HEK293 (cell line): ENCODE data around the gene PAPLN.

Experiments used
- CTCF ChIA-PET: fragments of 350-600 bp; formaldehyde crosslinking; extraction: SDS; loops from one replicate; lab custom pipeline; 2021; ENCODE audit warnings: antibody characterized with exemption; lab: Yijun Ruan, JAX
- POLR2A ChIA-PET: fragments of 300-600 bp; formaldehyde crosslinking; extraction: SDS; loops from one replicate; lab custom pipeline; 2020; ENCODE audit warnings: antibody characterized with exemption, inconsistent platforms; lab: Yijun Ruan, JAX
- H3K27ac ChIP-seq: fragments of 200-500 bp; sonication (Bioruptor generic); 2 replicates; pipeline ENCODE4 v1.5.1; 2014; ENCODE audit warnings: low read depth, low read length, control low read depth, inconsistent platforms; ENCODE audit errors: extremely low read depth
- H3K36me3 ChIP-seq, 2 experiments: fragments of 200-500 bp in 1 of 2; sonication (Bioruptor generic) in 1 of 2; 1 replicate in 1 of 2; 2 replicates in 1 of 2; pipeline ENCODE4 v1.5.1; 2014 to 2017; ENCODE audit warnings: inconsistent platforms in 2 of 2, low read length in 2 of 2; ENCODE audit not compliant: control insufficient read depth in 2 of 2, insufficient read depth in 1 of 2
- H3K4me1 ChIP-seq: fragments of 200-500 bp; sonication (Bioruptor generic); 2 replicates; pipeline ENCODE4 v1.5.1; 2014; ENCODE audit warnings: mild to moderate bottlenecking, low read length, inconsistent platforms; ENCODE audit not compliant: control insufficient read depth, insufficient read depth
- H3K4me3 ChIP-seq: 2 replicates; pipeline ENCODE4 v1.5.1; 2011; ENCODE audit warnings: low read depth, mild to moderate bottlenecking, control low read depth, low read length, moderate library complexity
- H3K9me3 ChIP-seq: fragments of 200-500 bp; sonication (Bioruptor generic); 2 replicates; pipeline ENCODE4 v1.5.1; 2014; ENCODE audit warnings: low read depth, low read length, inconsistent platforms; ENCODE audit not compliant: control insufficient read depth, insufficient read depth
- MZF1 ChIP-seq: fragments of 450-650 bp; formaldehyde crosslinking; IDR thresholded peaks from 2 replicates; pipeline ENCODE4 v1.5.1; 2017; ENCODE audit warnings: missing biosample characterization, missing genetic modification characterization, borderline replicate concordance
- OSR2 ChIP-seq: fragments of 450-650 bp; formaldehyde crosslinking; IDR thresholded peaks from 2 replicates; pipeline ENCODE4 v1.5.1; 2016; ENCODE audit warnings: missing biosample characterization, missing genetic modification characterization
- ZBTB7A ChIP-seq: fragments of 450-650 bp; formaldehyde crosslinking; IDR thresholded peaks from 2 replicates; pipeline ENCODE4 v1.5.1; 2016; ENCODE audit warnings: low read depth, missing biosample characterization, missing genetic modification characterization
- ZFHX2 ChIP-seq: fragments of 450-650 bp; formaldehyde crosslinking; conservative IDR thresholded peaks from 2 replicates; pipeline ENCODE4 v1.5.1; 2016; ENCODE audit warnings: missing biosample characterization, missing genetic modification characterization
- ZFP37 ChIP-seq: fragments of 450-650 bp; formaldehyde crosslinking; IDR thresholded peaks from 2 replicates; pipeline ENCODE4 v1.5.1; 2016; ENCODE audit warnings: missing biosample characterization, missing genetic modification characterization
- ZNF175 ChIP-seq: fragments of 450-650 bp; formaldehyde crosslinking; IDR thresholded peaks from 2 replicates; pipeline ENCODE4 v1.5.1; 2016; ENCODE audit warnings: missing biosample characterization, missing genetic modification characterization
- ZNF324 ChIP-seq: fragments of 450-650 bp; formaldehyde crosslinking; IDR thresholded peaks from 2 replicates; pipeline ENCODE4 v1.5.1; 2016; ENCODE audit warnings: missing biosample characterization, missing genetic modification characterization
- ZNF510 ChIP-seq: fragments of 450-650 bp; formaldehyde crosslinking; IDR thresholded peaks from 2 replicates; pipeline ENCODE4 v1.5.1; 2018; ENCODE audit warnings: mild to moderate bottlenecking, missing genetic modification characterization, missing biosample characterization; ENCODE audit not compliant: insufficient replicate concordance
- ZNF521 ChIP-seq: fragments of 450-650 bp; formaldehyde crosslinking; IDR thresholded peaks from 2 replicates; pipeline ENCODE4 v1.5.1; 2017; ENCODE audit warnings: missing biosample characterization, mild to moderate bottlenecking, missing genetic modification characterization
- ZNF530 ChIP-seq: fragments of 450-650 bp; formaldehyde crosslinking; IDR thresholded peaks from 2 replicates; pipeline ENCODE4 v1.5.1; 2016; ENCODE audit warnings: low read depth, missing biosample characterization, missing genetic modification characterization
- ZNF560 ChIP-seq: fragments of 450-650 bp; formaldehyde crosslinking; IDR thresholded peaks from 2 replicates; pipeline ENCODE4 v1.5.1; 2017; ENCODE audit warnings: missing biosample characterization, missing genetic modification characterization, borderline replicate concordance
- ZNF585B ChIP-seq: fragments of 450-650 bp; formaldehyde crosslinking; IDR thresholded peaks from 2 replicates; pipeline ENCODE4 v1.5.1; 2016; ENCODE audit warnings: missing biosample characterization, missing genetic modification characterization
- ZNF621 ChIP-seq: fragments of 450-650 bp; formaldehyde crosslinking; IDR thresholded peaks from 2 replicates; pipeline ENCODE4 v1.5.1; 2017; ENCODE audit warnings: missing biosample characterization, missing genetic modification characterization
- ZNF677 ChIP-seq: fragments of 450-650 bp; IDR thresholded peaks from 2 replicates; pipeline ENCODE4 v1.5.0; 2018; ENCODE audit warnings: missing biosample characterization, mild to moderate bottlenecking, missing genetic modification characterization, moderate library complexity
- ZNF768 ChIP-seq: fragments of 450-650 bp; formaldehyde crosslinking; IDR thresholded peaks from 2 replicates; pipeline ENCODE4 v1.5.1; 2018; ENCODE audit warnings: missing biosample characterization, mild to moderate bottlenecking, missing genetic modification characterization
- ZNF777 ChIP-seq: fragments of 450-650 bp; formaldehyde crosslinking; IDR thresholded peaks from 2 replicates; pipeline ENCODE4 v1.5.1; 2017; ENCODE audit warnings: missing biosample characterization, missing genetic modification characterization, borderline replicate concordance
- TF ChIP-seq, protein P1 (sequence below): fragments of 450-650 bp; formaldehyde crosslinking; IDR thresholded peaks from 2 replicates; pipeline ENCODE4 v1.5.1; 2016; ENCODE audit warnings: missing biosample characterization, missing genetic modification characterization
- TF ChIP-seq, protein P2 (sequence below): fragments of 450-650 bp; IDR thresholded peaks from 2 replicates; pipeline ENCODE4 v1.5.1; 2018; ENCODE audit warnings: missing biosample characterization, missing genetic modification characterization
- TF ChIP-seq, protein P3 (sequence below): fragments of 450-650 bp; formaldehyde crosslinking; IDR thresholded peaks from 2 replicates; pipeline ENCODE4 v1.5.1; 2016; ENCODE audit warnings: missing biosample characterization, missing genetic modification characterization
- TF ChIP-seq, protein P4 (sequence below): IDR thresholded peaks from 2 replicates; pipeline ENCODE4 v1.6.1; 2011; ENCODE audit warnings: mild to moderate bottlenecking, low read depth, low read length, borderline replicate concordance
- TF ChIP-seq, protein P5 (sequence below): fragments of 450-650 bp; formaldehyde crosslinking; IDR thresholded peaks from 2 replicates; pipeline ENCODE4 v1.5.1; 2016; ENCODE audit warnings: missing biosample characterization, missing genetic modification characterization

Gene PAPLN

DNA sequence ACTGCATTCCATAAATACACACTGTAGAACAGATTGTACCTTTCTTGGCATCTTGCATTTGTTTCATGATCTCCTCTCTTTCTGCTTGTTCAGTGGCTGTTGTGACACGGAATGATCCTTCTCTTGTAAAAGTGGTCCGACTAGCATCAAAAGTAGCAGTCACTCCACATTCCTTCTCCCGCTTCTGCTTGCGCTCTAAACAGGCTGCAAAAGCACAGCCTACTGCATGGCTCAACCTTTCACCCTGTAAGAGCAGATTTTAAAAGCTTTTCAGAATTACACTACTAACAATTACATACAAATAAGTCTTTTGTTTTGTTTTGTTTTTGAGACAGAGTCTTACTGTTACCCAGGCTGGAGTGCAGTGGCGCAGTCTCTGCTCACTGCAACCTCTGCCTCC, 49.8 kb downstream of the PAPLN start (continued):
- TF ChIP-seq ZNF677 (tag by site-specific recombination) (no peak), ZNF560 (tag by site-specific recombination) (no peak), ZFP37 (tag by site-specific recombination) (no peak), ZNF585B (tag by site-specific recombination) (no peak), ZNF324 (tag by site-specific recombination) (no peak)
- TF ChIP-seq, protein P1, sequence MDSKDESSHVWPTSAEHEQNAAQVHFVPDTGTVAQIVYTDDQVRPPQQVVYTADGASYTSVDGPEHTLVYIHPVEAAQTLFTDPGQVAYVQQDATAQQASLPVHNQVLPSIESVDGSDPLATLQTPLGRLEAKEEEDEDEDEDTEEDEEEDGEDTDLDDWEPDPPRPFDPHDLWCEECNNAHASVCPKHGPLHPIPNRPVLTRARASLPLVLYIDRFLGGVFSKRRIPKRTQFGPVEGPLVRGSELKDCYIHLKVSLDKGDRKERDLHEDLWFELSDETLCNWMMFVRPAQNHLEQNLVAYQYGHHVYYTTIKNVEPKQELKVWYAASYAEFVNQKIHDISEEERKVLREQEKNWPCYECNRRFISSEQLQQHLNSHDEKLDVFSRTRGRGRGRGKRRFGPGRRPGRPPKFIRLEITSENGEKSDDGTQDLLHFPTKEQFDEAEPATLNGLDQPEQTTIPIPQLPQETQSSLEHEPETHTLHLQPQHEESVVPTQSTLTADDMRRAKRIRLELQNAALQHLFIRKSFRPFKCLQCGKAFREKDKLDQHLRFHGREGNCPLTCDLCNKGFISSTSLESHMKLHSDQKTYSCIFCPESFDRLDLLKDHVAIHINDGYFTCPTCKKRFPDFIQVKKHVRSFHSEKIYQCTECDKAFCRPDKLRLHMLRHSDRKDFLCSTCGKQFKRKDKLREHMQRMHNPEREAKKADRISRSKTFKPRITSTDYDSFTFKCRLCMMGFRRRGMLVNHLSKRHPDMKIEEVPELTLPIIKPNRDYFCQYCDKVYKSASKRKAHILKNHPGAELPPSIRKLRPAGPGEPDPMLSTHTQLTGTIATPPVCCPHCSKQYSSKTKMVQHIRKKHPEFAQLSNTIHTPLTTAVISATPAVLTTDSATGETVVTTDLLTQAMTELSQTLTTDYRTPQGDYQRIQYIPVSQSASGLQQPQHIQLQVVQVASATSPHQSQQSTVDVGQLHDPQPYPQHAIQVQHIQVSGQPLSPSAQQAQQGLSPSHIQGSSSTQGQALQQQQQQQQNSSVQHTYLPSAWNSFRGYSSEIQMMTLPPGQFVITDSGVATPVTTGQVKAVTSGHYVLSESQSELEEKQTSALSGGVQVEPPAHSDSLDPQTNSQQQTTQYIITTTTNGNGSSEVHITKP (tag by site-specific recombination) = no peak
- TF ChIP-seq, protein P2, sequence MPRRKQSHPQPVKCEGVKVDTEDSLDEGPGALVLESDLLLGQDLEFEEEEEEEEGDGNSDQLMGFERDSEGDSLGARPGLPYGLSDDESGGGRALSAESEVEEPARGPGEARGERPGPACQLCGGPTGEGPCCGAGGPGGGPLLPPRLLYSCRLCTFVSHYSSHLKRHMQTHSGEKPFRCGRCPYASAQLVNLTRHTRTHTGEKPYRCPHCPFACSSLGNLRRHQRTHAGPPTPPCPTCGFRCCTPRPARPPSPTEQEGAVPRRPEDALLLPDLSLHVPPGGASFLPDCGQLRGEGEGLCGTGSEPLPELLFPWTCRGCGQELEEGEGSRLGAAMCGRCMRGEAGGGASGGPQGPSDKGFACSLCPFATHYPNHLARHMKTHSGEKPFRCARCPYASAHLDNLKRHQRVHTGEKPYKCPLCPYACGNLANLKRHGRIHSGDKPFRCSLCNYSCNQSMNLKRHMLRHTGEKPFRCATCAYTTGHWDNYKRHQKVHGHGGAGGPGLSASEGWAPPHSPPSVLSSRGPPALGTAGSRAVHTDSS (tag by site-specific recombination) = no peak
- TF ChIP-seq, protein P3, sequence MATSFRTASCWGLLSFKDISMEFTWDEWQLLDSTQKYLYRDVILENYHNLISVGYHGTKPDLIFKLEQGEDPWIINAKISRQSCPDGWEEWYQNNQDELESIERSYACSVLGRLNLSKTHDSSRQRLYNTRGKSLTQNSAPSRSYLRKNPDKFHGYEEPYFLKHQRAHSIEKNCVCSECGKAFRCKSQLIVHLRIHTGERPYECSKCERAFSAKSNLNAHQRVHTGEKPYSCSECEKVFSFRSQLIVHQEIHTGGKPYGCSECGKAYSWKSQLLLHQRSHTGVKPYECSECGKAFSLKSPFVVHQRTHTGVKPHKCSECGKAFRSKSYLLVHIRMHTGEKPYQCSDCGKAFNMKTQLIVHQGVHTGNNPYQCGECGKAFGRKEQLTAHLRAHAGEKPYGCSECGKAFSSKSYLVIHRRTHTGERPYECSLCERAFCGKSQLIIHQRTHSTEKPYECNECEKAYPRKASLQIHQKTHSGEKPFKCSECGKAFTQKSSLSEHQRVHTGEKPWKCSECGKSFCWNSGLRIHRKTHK = no peak

DNA sequence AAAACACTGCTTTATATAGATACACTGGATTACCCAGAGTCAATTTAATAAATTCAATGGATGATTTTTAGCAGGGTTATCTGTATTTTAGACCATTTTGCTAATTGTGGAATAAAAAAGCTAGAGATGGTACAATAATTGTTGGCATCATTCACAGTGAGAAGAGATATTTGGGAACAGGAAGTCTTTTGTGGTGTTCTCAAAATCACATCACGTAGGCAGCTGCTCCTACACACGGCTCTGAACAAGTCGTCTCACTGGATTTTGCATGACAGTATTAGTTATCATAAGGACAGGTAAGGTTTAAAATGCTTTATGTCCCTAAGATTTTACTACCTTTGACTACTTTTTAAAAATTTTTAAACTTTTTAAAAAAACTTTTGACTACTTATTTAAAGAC, 52.0 kb downstream of the PAPLN start:
- TF ChIP-seq ZNF521 (tag by site-specific recombination) (no peak), ZBTB7A (tag by site-specific recombination) (no peak)
- TF ChIP-seq, protein P4, sequence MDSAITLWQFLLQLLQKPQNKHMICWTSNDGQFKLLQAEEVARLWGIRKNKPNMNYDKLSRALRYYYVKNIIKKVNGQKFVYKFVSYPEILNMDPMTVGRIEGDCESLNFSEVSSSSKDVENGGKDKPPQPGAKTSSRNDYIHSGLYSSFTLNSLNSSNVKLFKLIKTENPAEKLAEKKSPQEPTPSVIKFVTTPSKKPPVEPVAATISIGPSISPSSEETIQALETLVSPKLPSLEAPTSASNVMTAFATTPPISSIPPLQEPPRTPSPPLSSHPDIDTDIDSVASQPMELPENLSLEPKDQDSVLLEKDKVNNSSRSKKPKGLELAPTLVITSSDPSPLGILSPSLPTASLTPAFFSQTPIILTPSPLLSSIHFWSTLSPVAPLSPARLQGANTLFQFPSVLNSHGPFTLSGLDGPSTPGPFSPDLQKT = no peak
- TF ChIP-seq, all 188 proteins: peak for 0
- H3K4me1 ChIP-seq = no peaks in the 10 kb centered on the region
- no peak overlapping the region for H3K4me3 ChIP-seq
- no peaks in the 10 kb centered on the region for H3K9me3 ChIP-seq
- POLR2A ChIA-PET = no interaction called here
- CTCF ChIA-PET = no interaction called here
- H3K27ac ChIP-seq = no peak overlapping the region
- H3K36me3 ChIP-seq = peaks cover 20 to 27% of the 10 kb centered on the region in 2 experiments

DNA sequence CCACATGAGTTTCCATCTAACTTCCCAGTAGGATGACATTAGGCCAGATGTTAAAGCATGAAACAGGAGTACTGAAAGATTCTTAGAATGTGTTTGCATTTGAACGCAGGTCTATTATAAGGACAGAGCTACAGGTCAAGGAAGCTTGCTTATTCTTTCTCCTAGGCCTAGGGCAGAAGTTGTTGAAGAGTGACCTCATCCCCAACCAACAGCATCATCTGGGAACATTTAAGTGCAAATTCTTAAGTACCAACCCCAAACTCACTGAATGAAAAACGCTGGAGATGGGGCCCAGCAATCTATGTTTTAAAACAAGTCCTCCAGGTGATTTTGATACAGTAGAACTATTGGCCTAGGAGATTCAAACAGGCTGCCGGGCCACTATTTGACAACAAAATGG, 52.4 kb downstream of the PAPLN start:
- ChIA-PET CTCF (no interaction called here), POLR2A (no interaction called here)
- peaks cover 16 to 27% of the 10 kb centered on the region in 2 experiments; a peak in 2 of 3 replicates for H3K36me3 ChIP-seq
- TF ChIP-seq ZNF777 (tag by site-specific recombination) (no peak), ZNF510 (tag by site-specific recombination) (no peak), ZFHX2 (tag by site-specific recombination) (no peak), ZNF175 (no peak), MZF1 (no peak), ZNF621 (tag by site-specific recombination) (no peak), ZNF530 (tag by site-specific recombination) (no peak), OSR2 (tag by site-specific recombination) (no peak), ZNF560 (tag by site-specific recombination) (no peak), ZNF768 (tag by site-specific recombination) (no peak)
- TF ChIP-seq, protein P5, sequence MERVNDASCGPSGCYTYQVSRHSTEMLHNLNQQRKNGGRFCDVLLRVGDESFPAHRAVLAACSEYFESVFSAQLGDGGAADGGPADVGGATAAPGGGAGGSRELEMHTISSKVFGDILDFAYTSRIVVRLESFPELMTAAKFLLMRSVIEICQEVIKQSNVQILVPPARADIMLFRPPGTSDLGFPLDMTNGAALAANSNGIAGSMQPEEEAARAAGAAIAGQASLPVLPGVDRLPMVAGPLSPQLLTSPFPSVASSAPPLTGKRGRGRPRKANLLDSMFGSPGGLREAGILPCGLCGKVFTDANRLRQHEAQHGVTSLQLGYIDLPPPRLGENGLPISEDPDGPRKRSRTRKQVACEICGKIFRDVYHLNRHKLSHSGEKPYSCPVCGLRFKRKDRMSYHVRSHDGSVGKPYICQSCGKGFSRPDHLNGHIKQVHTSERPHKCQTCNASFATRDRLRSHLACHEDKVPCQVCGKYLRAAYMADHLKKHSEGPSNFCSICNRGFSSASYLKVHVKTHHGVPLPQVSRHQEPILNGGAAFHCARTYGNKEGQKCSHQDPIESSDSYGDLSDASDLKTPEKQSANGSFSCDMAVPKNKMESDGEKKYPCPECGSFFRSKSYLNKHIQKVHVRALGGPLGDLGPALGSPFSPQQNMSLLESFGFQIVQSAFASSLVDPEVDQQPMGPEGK = no peak

More for the DNA sequence above, 52.4 kb downstream of the PAPLN start:
- Histone ChIP-seq H3K4me3 (no peak overlapping the region), H3K27ac (no peak overlapping the region), H3K4me1 (no peaks in the 10 kb centered on the region), H3K9me3 (no peaks in the 10 kb centered on the region)
